HEK293 (cell line): ENCODE measurements around the gene HMG20B.

ENCODE experiments used
- ATF2 ChIP-seq: fragments of 450-650 bp; formaldehyde crosslinking; IDR thresholded peaks from 2 replicates; pipeline ENCODE4 v1.5.1; 2016; ENCODE audit warnings: missing biosample characterization, missing genetic modification characterization, low read depth
- FEZF1 ChIP-seq: fragments of 450-650 bp; formaldehyde crosslinking; IDR thresholded peaks from 2 replicates; pipeline ENCODE4 v1.5.1; 2016; ENCODE audit warnings: missing biosample characterization, missing genetic modification characterization
- KLF8 ChIP-seq: fragments of 450-650 bp; formaldehyde crosslinking; IDR thresholded peaks from 2 replicates; pipeline ENCODE4 v1.5.1; 2016; ENCODE audit warnings: missing biosample characterization, missing genetic modification characterization
- RBAK ChIP-seq: fragments of 450-650 bp; formaldehyde crosslinking; IDR thresholded peaks from 2 replicates; pipeline ENCODE4 v1.5.1; 2016; ENCODE audit warnings: missing biosample characterization, missing genetic modification characterization
- SP2 ChIP-seq: fragments of 450-650 bp; formaldehyde crosslinking; IDR thresholded peaks from 2 replicates; pipeline ENCODE4 v1.5.1; 2016; ENCODE audit warnings: missing biosample characterization, missing genetic modification characterization
- ZBTB10 ChIP-seq: fragments of 450-650 bp; formaldehyde crosslinking; IDR thresholded peaks from 2 replicates; pipeline ENCODE4 v1.5.1; 2016; ENCODE audit warnings: missing biosample characterization, missing genetic modification characterization
- ZBTB20 ChIP-seq: fragments of 450-650 bp; formaldehyde crosslinking; IDR thresholded peaks from 2 replicates; pipeline ENCODE4 v1.5.1; 2016; ENCODE audit warnings: missing biosample characterization, missing genetic modification characterization
- ZBTB26 ChIP-seq: fragments of 450-650 bp; formaldehyde crosslinking; optimal IDR thresholded peaks from 2 replicates; pipeline ENCODE3; 2016; ENCODE audit warnings: missing biosample characterization, mild to moderate bottlenecking, missing genetic modification characterization
- ZBTB44 ChIP-seq: fragments of 450-650 bp; IDR thresholded peaks from 2 replicates; pipeline ENCODE4 v1.5.1; 2018; ENCODE audit warnings: missing biosample characterization, mild to moderate bottlenecking, missing genetic modification characterization
- ZBTB8A ChIP-seq: fragments of 450-650 bp; formaldehyde crosslinking; IDR thresholded peaks from 2 replicates; pipeline ENCODE4 v1.5.1; 2016; ENCODE audit warnings: missing biosample characterization, missing genetic modification characterization
- ZEB2 ChIP-seq: fragments of 450-650 bp; formaldehyde crosslinking; IDR thresholded peaks from 2 replicates; pipeline ENCODE4 v1.5.1; 2016; ENCODE audit warnings: missing biosample characterization, missing genetic modification characterization
- ZFHX2 ChIP-seq: fragments of 450-650 bp; formaldehyde crosslinking; conservative IDR thresholded peaks from 2 replicates; pipeline ENCODE4 v1.5.1; 2016; ENCODE audit warnings: missing biosample characterization, missing genetic modification characterization
- ZFP3 ChIP-seq: fragments of 450-650 bp; formaldehyde crosslinking; IDR thresholded peaks from 2 replicates; pipeline ENCODE4 v1.5.1; 2016; ENCODE audit warnings: low read depth, missing biosample characterization, missing genetic modification characterization
- ZNF132 ChIP-seq: fragments of 450-650 bp; formaldehyde crosslinking; IDR thresholded peaks from 2 replicates; pipeline ENCODE4 v1.5.1; 2017; ENCODE audit warnings: missing biosample characterization, missing genetic modification characterization, borderline replicate concordance
- ZNF157 ChIP-seq: fragments of 450-650 bp; formaldehyde crosslinking; IDR thresholded peaks from 2 replicates; pipeline ENCODE4 v1.5.1; 2016; ENCODE audit warnings: missing biosample characterization, missing genetic modification characterization
- ZNF223 ChIP-seq: fragments of 450-650 bp; formaldehyde crosslinking; IDR thresholded peaks from 2 replicates; pipeline ENCODE4 v1.5.1; 2016; ENCODE audit warnings: missing biosample characterization, missing genetic modification characterization
- ZNF366 ChIP-seq: fragments of 450-650 bp; formaldehyde crosslinking; conservative IDR thresholded peaks from 2 replicates; pipeline ENCODE4 v1.5.1; 2016; ENCODE audit warnings: missing biosample characterization, missing genetic modification characterization
- ZNF394 ChIP-seq: fragments of 450-650 bp; formaldehyde crosslinking; IDR thresholded peaks from 2 replicates; pipeline ENCODE4 v1.5.1; 2016; ENCODE audit warnings: missing biosample characterization, missing genetic modification characterization, mild to moderate bottlenecking, moderate library complexity, borderline replicate concordance
- ZNF404 ChIP-seq: fragments of 450-650 bp; formaldehyde crosslinking; IDR thresholded peaks from 2 replicates; pipeline ENCODE4 v1.5.1; 2017; ENCODE audit warnings: missing biosample characterization, missing genetic modification characterization
- ZNF510 ChIP-seq: fragments of 450-650 bp; formaldehyde crosslinking; IDR thresholded peaks from 2 replicates; pipeline ENCODE4 v1.5.1; 2018; ENCODE audit warnings: mild to moderate bottlenecking, missing genetic modification characterization, missing biosample characterization; ENCODE audit not compliant: insufficient replicate concordance
- ZNF513 ChIP-seq: fragments of 450-650 bp; IDR thresholded peaks from 2 replicates; pipeline ENCODE4 v1.5.1; 2018; ENCODE audit warnings: missing biosample characterization, missing genetic modification characterization
- ZNF561 ChIP-seq: fragments of 450-650 bp; IDR thresholded peaks from 2 replicates; pipeline ENCODE4 v1.5.1; 2018; ENCODE audit warnings: missing biosample characterization, missing genetic modification characterization, borderline replicate concordance
- ZNF610 ChIP-seq: fragments of 450-650 bp; formaldehyde crosslinking; IDR thresholded peaks from 2 replicates; pipeline ENCODE4 v1.5.1; 2016; ENCODE audit warnings: missing biosample characterization, missing genetic modification characterization, borderline replicate concordance
- ZNF654 ChIP-seq: fragments of 450-650 bp; formaldehyde crosslinking; IDR thresholded peaks from 2 replicates; pipeline ENCODE4 v1.5.1; 2016; ENCODE audit warnings: low read depth, missing biosample characterization, missing genetic modification characterization
- ZNF677 ChIP-seq: fragments of 450-650 bp; IDR thresholded peaks from 2 replicates; pipeline ENCODE4 v1.5.0; 2018; ENCODE audit warnings: missing biosample characterization, mild to moderate bottlenecking, missing genetic modification characterization, moderate library complexity
- ZNF768 ChIP-seq: fragments of 450-650 bp; formaldehyde crosslinking; IDR thresholded peaks from 2 replicates; pipeline ENCODE4 v1.5.1; 2018; ENCODE audit warnings: missing biosample characterization, mild to moderate bottlenecking, missing genetic modification characterization
- ZNF791 ChIP-seq: fragments of 450-650 bp; formaldehyde crosslinking; IDR thresholded peaks from 2 replicates; pipeline ENCODE4 v1.5.1; 2016; ENCODE audit warnings: missing biosample characterization, missing genetic modification characterization
- ZSCAN23 ChIP-seq: fragments of 450-650 bp; formaldehyde crosslinking; IDR thresholded peaks from 2 replicates; pipeline ENCODE4 v1.5.1; 2016; ENCODE audit warnings: missing biosample characterization, missing genetic modification characterization
- ZSCAN5A ChIP-seq: fragments of 450-650 bp; formaldehyde crosslinking; IDR thresholded peaks from 2 replicates; pipeline ENCODE4 v1.5.1; 2016; ENCODE audit warnings: missing biosample characterization, missing genetic modification characterization
- ZXDB ChIP-seq: fragments of 450-650 bp; formaldehyde crosslinking; IDR thresholded peaks from 2 replicates; pipeline ENCODE4 v1.5.1; 2016; ENCODE audit warnings: missing biosample characterization, missing genetic modification characterization

The HMG20B gene

GRCh38 chr19:3544742-3545668, 27.7 kb upstream of the HMG20B start (continued):
- TF ChIP-seq ZNF513 (no peak), ZBTB8A (tag by site-specific recombination) (0 out of 2 replicates have a peak, but pooled peaks have one; percentile 11), ZNF132 (no peak), ZNF394 (tag by site-specific recombination) (no peak; the same call in 1 of the 2 replicates), ZFHX2 (tag by site-specific recombination) (peak; percentile 91), ZSCAN5A (tag by site-specific recombination) (peak; percentile 42; the same call in 1 of the 2 replicates), ZNF157 (no peak), ZXDB (tag by site-specific recombination) (peak; percentile 49; the same call in 1 of the 2 replicates), ATF2 (tag by site-specific recombination) (no peak), ZNF510 (tag by site-specific recombination) (no peak), ZNF404 (tag by site-specific recombination) (no peak), RBAK (tag by site-specific recombination) (no peak), ZSCAN23 (no peak), ZBTB44 (tag by site-specific recombination) (no peak), ZBTB10 (tag by site-specific recombination) (no peak), ZBTB26 (tag by site-specific recombination) (no peak), ZFP3 (tag by site-specific recombination) (no peak), ZNF610 (tag by site-specific recombination) (no peak), ZNF677 (no peak), ZBTB20 (no peak), SP2 (peak; percentile 69), ZNF561 (tag by site-specific recombination) (no peak), ZNF223 (tag by site-specific recombination) (peak; percentile 54; the same call in 1 of the 2 replicates), ZNF366 (tag by site-specific recombination) (0 out of 2 replicates have a peak, but pooled peaks have one; percentile 11), ZNF791 (tag by site-specific recombination) (no peak), KLF8 (tag by site-specific recombination) (peak; percentile 60), ZEB2 (tag by site-specific recombination) (0 out of 2 replicates have a peak, but pooled peaks have one; percentile 43), ZNF654 (tag by site-specific recombination) (peak; percentile 32), ZNF768 (tag by site-specific recombination) (no peak), FEZF1 (tag by site-specific recombination) (no peak)
